Measurements from ENCODE around the gene CELA2B.

- TF ChIP-seq, protein P1, sequence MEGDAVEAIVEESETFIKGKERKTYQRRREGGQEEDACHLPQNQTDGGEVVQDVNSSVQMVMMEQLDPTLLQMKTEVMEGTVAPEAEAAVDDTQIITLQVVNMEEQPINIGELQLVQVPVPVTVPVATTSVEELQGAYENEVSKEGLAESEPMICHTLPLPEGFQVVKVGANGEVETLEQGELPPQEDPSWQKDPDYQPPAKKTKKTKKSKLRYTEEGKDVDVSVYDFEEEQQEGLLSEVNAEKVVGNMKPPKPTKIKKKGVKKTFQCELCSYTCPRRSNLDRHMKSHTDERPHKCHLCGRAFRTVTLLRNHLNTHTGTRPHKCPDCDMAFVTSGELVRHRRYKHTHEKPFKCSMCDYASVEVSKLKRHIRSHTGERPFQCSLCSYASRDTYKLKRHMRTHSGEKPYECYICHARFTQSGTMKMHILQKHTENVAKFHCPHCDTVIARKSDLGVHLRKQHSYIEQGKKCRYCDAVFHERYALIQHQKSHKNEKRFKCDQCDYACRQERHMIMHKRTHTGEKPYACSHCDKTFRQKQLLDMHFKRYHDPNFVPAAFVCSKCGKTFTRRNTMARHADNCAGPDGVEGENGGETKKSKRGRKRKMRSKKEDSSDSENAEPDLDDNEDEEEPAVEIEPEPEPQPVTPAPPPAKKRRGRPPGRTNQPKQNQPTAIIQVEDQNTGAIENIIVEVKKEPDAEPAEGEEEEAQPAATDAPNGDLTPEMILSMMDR (conservative IDR thresholded peaks at IDR 0.05; ENCODE audit: low read length), result no peak
- TF ChIP-seq EZH2phosphoT487 (IDR thresholded peaks at IDR 0.05; ENCODE audit: borderline replicate concordance, low read depth, low read length), result no peak
Measured at GRCh38 chr1:15510611-15511405, 34.9 kb downstream of the CELA2B start.

Data from OCI-LY7 (cell line).